Thoracic aorta (tissue), 2 donors: ENCODE measurements around the gene SMAD9. TPM values are rescaled to one million over a fixed set of nuclear protein-coding genes. Genes with fewer than 3 reads are reported as not detected.

ENCODE experiments used
- ATAC-seq: fragments of 150-250 bp; one replicate; pipeline ENCODE4 v1.8.0; 2017; ENCODE audit warnings: low read depth; ENCODE audit not compliant: insufficient number of reproducible peaks, low FRiP score
- DNase-seq: peaks from one replicate; pipeline ENCODE4 v3.0.0-alpha.2; 2020; ENCODE audit warnings: low spot score
- H3K27ac ChIP-seq, 2 donors: fragments of 200-600 bp; sonication (generic); 1 replicate in 1 of 2; 2 replicates in 1 of 2; pipeline ENCODE4 v1.5.1; 2016; ENCODE audit warnings: mild to moderate bottlenecking in 2 of 2, moderate library complexity in 2 of 2
- H3K27me3 ChIP-seq: fragments of 200-600 bp; sonication (generic); replicated peaks from 2 replicates; pipeline ENCODE4 v1.6.0; 2016; ENCODE audit warnings: mild to moderate bottlenecking; ENCODE audit not compliant: insufficient read depth
- H3K36me3 ChIP-seq: fragments of 200-600 bp; sonication (generic); one replicate; pipeline ENCODE4 v1.5.1; 2016
- H3K4me1 ChIP-seq, 2 donors: fragments of 200-600 bp; sonication (generic); 1 replicate in 1 of 2; 2 replicates in 1 of 2; pipeline versions ENCODE4 v1.5.1 to v1.6.0; 2016; ENCODE audit warnings: low read depth in 2 of 2, mild to moderate bottlenecking in 1 of 2; ENCODE audit not compliant: control insufficient read depth in 1 of 2
- H3K4me3 ChIP-seq: fragments of 200-600 bp; sonication (generic); 2 replicates; pipeline ENCODE4 v1.5.1; 2016; ENCODE audit warnings: mild to moderate bottlenecking
- H3K9me3 ChIP-seq: fragments of 200-600 bp; sonication (generic); 2 replicates; pipeline ENCODE4 v1.5.1; 2016
- total RNA-seq, 2 donors: library from RNA; depleted of rRNA; stranded (reverse); fragments of >200 nt; gene quantifications; one replicate each; pipeline versions ENCODE4 v1.1.0 to v1.2.3, GENCODE V29; 2016
- TF ChIP-seq, protein P1 (sequence below): fragments of 200-600 bp; sonication (generic); IDR thresholded peaks from one replicate; pipeline ENCODE4 v1.5.1; 2019; ENCODE audit warnings: antibody characterized with exemption

The SMAD9 gene
- total RNA-seq, 2 donors from 2014 or later, result 34.9 to 36.6 TPM

DNA sequence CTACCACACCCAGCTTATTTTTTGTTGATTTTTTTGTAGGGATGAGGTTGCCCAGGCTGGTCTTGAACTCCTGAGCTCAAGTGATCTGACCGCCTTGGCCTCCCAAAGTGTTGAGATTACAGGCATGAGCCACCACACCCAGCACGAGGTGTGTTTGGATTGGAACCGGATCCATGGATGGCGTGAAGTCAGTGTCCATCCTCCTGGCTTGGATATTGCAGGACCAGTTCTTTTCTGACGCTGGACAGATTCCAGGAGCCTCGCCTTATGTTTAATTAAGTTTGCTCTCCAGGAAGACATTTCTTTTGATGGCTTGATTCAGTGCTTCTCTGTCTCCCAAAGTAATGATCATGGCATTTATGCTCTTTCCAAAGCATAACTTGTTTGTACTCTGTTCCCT lies 115.5 kb downstream of the SMAD9 start:
- H3K9me3 ChIP-seq, result no peaks in the 10 kb centered on the region
- H3K4me3 ChIP-seq, result no peak overlapping the region
- no peak for DNase-seq
- H3K27me3 ChIP-seq, result peaks cover 4% of the 10 kb centered on the region
- no peak for ATAC-seq
- H3K27ac ChIP-seq, result no peak overlapping the region
- no peaks in the 10 kb centered on the region for H3K36me3 ChIP-seq
- no peaks in the 10 kb centered on the region for H3K4me1 ChIP-seq
- TF ChIP-seq, protein P1, sequence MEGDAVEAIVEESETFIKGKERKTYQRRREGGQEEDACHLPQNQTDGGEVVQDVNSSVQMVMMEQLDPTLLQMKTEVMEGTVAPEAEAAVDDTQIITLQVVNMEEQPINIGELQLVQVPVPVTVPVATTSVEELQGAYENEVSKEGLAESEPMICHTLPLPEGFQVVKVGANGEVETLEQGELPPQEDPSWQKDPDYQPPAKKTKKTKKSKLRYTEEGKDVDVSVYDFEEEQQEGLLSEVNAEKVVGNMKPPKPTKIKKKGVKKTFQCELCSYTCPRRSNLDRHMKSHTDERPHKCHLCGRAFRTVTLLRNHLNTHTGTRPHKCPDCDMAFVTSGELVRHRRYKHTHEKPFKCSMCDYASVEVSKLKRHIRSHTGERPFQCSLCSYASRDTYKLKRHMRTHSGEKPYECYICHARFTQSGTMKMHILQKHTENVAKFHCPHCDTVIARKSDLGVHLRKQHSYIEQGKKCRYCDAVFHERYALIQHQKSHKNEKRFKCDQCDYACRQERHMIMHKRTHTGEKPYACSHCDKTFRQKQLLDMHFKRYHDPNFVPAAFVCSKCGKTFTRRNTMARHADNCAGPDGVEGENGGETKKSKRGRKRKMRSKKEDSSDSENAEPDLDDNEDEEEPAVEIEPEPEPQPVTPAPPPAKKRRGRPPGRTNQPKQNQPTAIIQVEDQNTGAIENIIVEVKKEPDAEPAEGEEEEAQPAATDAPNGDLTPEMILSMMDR, result no peak

DNA sequence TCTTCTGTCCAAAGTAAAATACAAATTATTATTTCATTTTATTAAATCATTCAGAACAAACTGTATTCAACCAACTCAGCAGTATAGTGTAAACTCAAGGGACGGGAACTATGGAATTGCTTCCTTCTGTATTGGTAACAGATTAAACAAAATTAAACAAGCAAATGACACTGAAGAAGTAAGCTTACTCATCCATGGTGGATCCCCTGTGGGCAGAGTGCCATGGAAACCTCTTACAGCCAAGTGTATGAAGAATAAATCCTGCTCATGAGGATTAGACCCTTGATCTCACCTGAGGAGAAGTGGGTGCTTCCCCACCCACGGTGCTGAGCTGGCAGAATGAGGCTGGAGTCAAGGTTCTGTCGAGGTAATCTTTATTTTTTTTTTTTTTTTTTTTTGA lies 119.0 kb downstream of the SMAD9 start:
- H3K36me3 ChIP-seq, result no peaks in the 10 kb centered on the region
- peaks cover 4% of the 10 kb centered on the region for H3K27me3 ChIP-seq
- no peaks in the 10 kb centered on the region for H3K9me3 ChIP-seq
- H3K27ac ChIP-seq, result no peak overlapping the region
- no peak for DNase-seq
- no peak overlapping the region for H3K4me3 ChIP-seq
- no peaks in the 10 kb centered on the region for H3K4me1 ChIP-seq
- no peak for ATAC-seq
- TF ChIP-seq, protein P1, result no peak

DNA sequence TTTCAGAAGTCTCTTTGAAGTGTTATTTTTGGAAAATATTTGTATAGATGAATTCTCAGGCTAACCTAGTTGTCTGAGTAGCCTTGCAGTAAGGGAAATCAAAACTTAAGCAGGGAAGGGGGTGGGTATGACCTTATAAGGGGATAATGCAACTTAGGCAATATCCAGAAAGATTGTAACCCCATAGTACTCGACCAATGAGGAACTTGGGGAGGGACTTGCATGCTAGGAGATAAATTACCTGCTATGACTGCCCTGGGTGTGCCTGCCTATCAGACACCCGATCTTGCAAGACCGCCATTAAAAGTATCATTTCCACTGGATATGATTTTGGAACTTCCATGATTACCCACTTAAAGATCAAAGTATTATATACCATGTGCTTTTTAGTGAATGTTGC lies 124.0 kb downstream of the SMAD9 start:
- Histone ChIP-seq H3K4me3 (no peak overlapping the region), H3K36me3 (no peaks in the 10 kb centered on the region), H3K4me1 (no peaks in the 10 kb centered on the region), H3K27me3 (peaks cover 4% of the 10 kb centered on the region), H3K9me3 (no peaks in the 10 kb centered on the region), H3K27ac (no peak overlapping the region)
- ATAC-seq, result no peak
- TF ChIP-seq, protein P1, result no peak
- DNase-seq, result no peak

DNA sequence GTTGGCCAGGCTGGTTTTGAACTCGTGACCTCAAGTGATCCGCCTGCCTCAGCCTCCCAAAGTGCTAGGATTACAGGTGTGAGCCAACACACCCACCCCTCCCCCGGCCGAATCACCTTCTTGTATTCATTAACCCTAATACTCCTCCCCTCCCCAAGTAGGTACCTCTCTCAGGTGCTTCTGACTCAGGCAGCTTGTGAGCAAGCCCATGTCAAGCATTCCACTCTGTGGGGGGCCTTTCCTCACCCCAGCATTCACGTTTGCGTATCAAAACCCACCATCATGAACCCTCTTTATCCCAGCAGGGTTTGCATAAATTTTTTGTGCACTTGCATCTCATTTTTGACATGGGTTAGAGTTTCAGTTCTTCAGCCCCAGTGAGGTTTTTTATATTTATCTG lies 124.6 kb downstream of the SMAD9 start:
- ATAC-seq (no peak), DNase-seq (no peak)
- TF ChIP-seq, protein P1, result no peak
- Histone ChIP-seq H3K4me1 (no peaks in the 10 kb centered on the region), H3K36me3 (no peaks in the 10 kb centered on the region), H3K27ac (no peak overlapping the region), H3K27me3 (peaks cover 4% of the 10 kb centered on the region), H3K9me3 (no peaks in the 10 kb centered on the region), H3K4me3 (no peak overlapping the region)

Other genes with a start within 250 kb of the SMAD9 start
- gene SERTM1, start 246.2 kb downstream of the SMAD9 start, total RNA-seq, result not detected
- gene RFXAP, start 101.0 kb downstream of the SMAD9 start, total RNA-seq, result 1 to 10 TPM; 2.2 to 6.3 TPM
- gene ALG5, start 79.1 kb upstream of the SMAD9 start, total RNA-seq, result 10 to 100 TPM; 13.5 to 19.9 TPM
- gene EXOSC8, start 80.5 kb upstream of the SMAD9 start, total RNA-seq, result 10 to 100 TPM; 21.9 to 25.0 TPM
- gene SUPT20H, start 139.4 kb upstream of the SMAD9 start, total RNA-seq, result 10 to 100 TPM; 44.5 to 60.1 TPM
- gene CSNK1A1L, start 185.4 kb upstream of the SMAD9 start, total RNA-seq, result not detected